Peyer's patch (tissue), 4 donors: ENCODE results near the gene LEAP2.

ENCODE experiments used
- CTCF ChIP-seq, 6 experiments: fragments of 450-650 bp in 4 of 6; fragments of 200-600 bp in 2 of 6; sonication (generic) in 1 of 6; IDR thresholded peaks; one replicate each; pipeline ENCODE4 v1.5.1; 2017 to 2019; ENCODE audit warnings: antibody characterized with exemption in 6 of 6, mild to moderate bottlenecking in 3 of 6, moderate library complexity in 1 of 6
- POLR2A ChIP-seq, 2 donors: fragments of 450-650 bp; IDR thresholded peaks; one replicate each; pipeline ENCODE4 v1.5.1; 2017; ENCODE audit warnings: antibody characterized with exemption in 2 of 2, mild to moderate bottlenecking in 2 of 2, moderate library complexity in 2 of 2

DNA sequence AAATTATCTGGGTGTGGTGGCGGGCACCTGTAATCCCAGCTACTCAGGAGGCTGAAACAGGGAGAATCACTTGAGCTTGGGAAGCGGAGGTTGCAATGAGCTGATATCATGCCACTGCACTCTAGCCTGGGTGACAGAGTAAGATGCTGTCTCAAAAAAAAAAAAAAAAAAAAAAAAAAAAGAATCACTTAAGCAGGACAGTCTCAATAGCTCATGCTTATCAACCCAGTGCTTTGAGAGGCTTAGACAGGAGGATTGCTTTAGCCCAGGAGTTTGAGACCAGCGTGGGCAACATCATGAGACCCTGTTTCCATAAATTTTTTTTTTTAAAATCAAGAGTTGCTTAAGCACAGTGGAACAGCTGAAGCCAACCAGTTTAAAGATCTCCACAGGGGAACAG lies 42.6 kb downstream of the LEAP2 start:
- no peak for TF ChIP-seq CTCF (IDR thresholded peaks at IDR 0.05)
- no peak for TF ChIP-seq POLR2A (IDR thresholded peaks at IDR 0.05)
